ENCODE data around the gene CS. TPM values are rescaled to one million over a fixed set of nuclear protein-coding genes. Genes with fewer than 3 reads are reported as not detected.

Gene CS
- polyA plus RNA-seq, 4 donors: 94.6 to 138 (median 117) TPM

DNA sequence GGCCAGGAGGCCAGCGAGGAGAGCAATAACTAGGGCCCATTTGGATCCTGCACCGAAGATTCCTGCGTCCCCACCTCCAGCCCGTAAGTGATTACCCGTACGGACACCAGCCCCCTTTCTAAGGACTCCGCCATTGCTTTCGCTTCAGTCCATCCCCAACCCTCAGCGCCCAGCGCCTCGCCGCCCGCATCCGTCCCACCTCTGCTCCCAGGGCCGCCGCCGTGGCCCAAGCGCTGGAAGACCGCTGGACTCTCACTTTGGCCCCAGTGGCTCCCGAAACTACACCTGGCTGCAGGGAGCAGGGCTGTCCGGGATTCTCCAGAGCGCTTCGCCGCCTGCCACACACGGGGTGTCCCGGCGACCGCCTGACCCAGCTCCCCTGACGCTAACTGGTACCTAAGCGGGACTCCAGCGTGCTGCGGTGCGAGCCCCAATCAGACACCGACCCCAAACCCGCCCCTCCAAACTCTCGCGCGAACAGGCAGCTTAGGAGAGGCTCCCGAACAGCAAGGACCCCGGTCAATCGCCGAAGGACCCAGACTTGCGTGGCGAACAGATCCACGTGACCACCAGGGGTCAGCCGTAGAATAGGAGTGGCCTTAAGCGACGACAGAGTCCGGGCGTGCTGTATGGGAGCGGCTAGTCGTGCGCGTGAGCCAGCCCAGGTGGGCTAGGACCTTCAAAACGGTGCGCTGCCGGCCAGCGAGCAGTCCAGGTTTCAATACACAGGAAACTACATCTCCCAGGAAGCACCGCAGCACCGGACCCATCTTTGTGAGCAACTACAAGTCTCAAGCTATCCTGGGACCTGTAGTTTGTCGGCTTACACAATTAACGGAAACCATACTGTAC is 15.7 kb upstream of the CS start, which contains the start of gene CNPY2:
CNPY2 (minus strand) TSS at position 367 of the 852 bp plus-strand sequence. CDS start 771 bp downstream, outside the sequence.
- Histone ChIP-seq H3K4me1 (ENCODE audit: control insufficient read depth in 3 of 3, insufficient read depth in 2 of 3, low read depth in 1 of 3, low read length in 2 of 3) (peaks cover 0 to 11% (median 0%) of the 10 kb centered on the region in 3 donors), H3K9me3 (ENCODE audit: control insufficient read depth in 2 of 2, insufficient read depth in 1 of 2, low read depth in 1 of 2, low read length in 1 of 2) (no peaks in the 10 kb centered on the region), H3K27ac (ENCODE audit: low read depth in 1 of 3, low read length in 2 of 3) (peak within 1 kb of the TSS; percentile 87 to 93 (median 92)), H3K4me3 (ENCODE audit: low read depth in 1 of 3, low read length in 3 of 3) (peak within 1 kb of the TSS; percentile 71 to 96 (median 86)), H3K36me3 (ENCODE audit: control insufficient read depth in 3 of 3, insufficient read depth in 2 of 3, low read depth in 1 of 3, low read length in 3 of 3) (peaks cover 2 to 50% (median 7%) of the 10 kb centered on the region in 3 donors), H3K27me3 (ENCODE audit: control insufficient read depth in 3 of 3, insufficient read depth in 3 of 3, low read length in 3 of 3) (no peaks in the 10 kb centered on the region)
- FAIRE-seq (no peak), DNase-seq (peak; percentile 96 to 98)
- WGBS, 3 donors: 0% methylated on average over 59 to 62 of the region's 62 CpGs

DNA sequence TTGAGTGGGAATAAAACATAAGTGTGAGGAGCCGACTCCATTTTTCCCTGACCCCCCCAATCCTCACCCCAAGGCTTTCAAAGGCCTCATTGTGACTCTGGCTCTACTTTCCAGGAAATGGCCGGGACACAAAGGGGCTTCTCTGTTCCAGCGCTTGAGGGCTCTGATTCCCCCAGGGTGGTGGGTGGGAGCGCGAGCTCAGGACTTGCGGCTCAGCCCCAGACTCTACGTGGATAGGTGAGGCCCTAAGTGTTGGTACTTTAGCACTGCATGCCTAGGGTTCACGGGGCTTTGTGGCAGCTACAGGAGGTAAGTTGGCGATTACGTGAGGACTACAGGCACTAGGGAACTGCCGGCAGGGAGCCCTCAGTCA is 15.1 kb upstream of the CS start:
- Histone ChIP-seq H3K27ac (ENCODE audit: low read depth in 1 of 3, low read length in 2 of 3) (peak overlapping the region; percentile 87 to 93 (median 92)), H3K36me3 (ENCODE audit: control insufficient read depth in 3 of 3, insufficient read depth in 2 of 3, low read depth in 1 of 3, low read length in 3 of 3) (peaks cover 2 to 47% (median 7%) of the 10 kb centered on the region in 3 donors), H3K9me3 (ENCODE audit: control insufficient read depth in 2 of 2, insufficient read depth in 1 of 2, low read depth in 1 of 2, low read length in 1 of 2) (no peaks in the 10 kb centered on the region), H3K4me3 (ENCODE audit: low read depth in 1 of 3, low read length in 3 of 3) (peak overlapping the region; percentile 71 to 96 (median 86)), H3K27me3 (ENCODE audit: control insufficient read depth in 3 of 3, insufficient read depth in 3 of 3, low read length in 3 of 3) (no peaks in the 10 kb centered on the region), H3K4me1 (ENCODE audit: control insufficient read depth in 3 of 3, insufficient read depth in 2 of 3, low read depth in 1 of 3, low read length in 2 of 3) (peaks cover 0 to 11% (median 0%) of the 10 kb centered on the region in 3 donors)
- WGBS, 3 donors: 0 to 1% (median 1%) methylated on average over 11 of the region's 11 CpGs
- DNase-seq (peak; percentile 48 to 74), FAIRE-seq (no peak)

DNA sequence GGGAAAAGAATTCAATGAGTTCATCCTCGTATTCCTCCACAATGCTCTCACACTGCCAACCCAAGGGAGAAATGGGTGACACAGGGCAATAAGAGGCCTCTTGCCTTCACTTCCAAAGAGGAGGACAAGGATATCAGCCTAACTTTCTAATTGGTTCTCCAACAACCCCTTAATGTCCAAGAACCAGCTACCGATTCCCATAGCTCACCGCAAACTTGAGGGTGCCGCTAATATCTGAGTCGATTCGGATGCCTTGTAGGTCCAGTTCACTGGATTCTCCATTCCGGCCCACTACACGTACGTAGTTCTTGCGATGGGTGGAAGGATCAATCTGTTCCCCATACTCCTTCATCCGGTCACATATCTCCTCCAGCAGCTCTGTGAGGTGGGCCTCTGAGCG is 10.9 kb upstream of the CS start:
- no peaks in the 10 kb centered on the region for H3K27me3 ChIP-seq (ENCODE audit: control insufficient read depth in 3 of 3, insufficient read depth in 3 of 3, low read length in 3 of 3)
- H3K27ac ChIP-seq (ENCODE audit: low read depth in 1 of 3, low read length in 2 of 3): no peak overlapping the region
- 95 to 96% (median 95%) methylated on average over 12 of the region's 12 CpGs for WGBS, 3 donors
- FAIRE-seq: no peak
- H3K36me3 ChIP-seq (ENCODE audit: control insufficient read depth in 3 of 3, insufficient read depth in 2 of 3, low read depth in 1 of 3, low read length in 3 of 3): peaks cover 0 to 53% (median 11%) of the 10 kb centered on the region in 3 donors
- no peak for DNase-seq
- no peak overlapping the region for H3K4me3 ChIP-seq (ENCODE audit: low read depth in 1 of 3, low read length in 3 of 3)
- H3K4me1 ChIP-seq (ENCODE audit: control insufficient read depth in 3 of 3, insufficient read depth in 2 of 3, low read depth in 1 of 3, low read length in 2 of 3): peaks cover 0 to 8% (median 0%) of the 10 kb centered on the region in 3 donors
- H3K9me3 ChIP-seq (ENCODE audit: control insufficient read depth in 2 of 2, insufficient read depth in 1 of 2, low read depth in 1 of 2, low read length in 1 of 2): no peaks in the 10 kb centered on the region

DNA sequence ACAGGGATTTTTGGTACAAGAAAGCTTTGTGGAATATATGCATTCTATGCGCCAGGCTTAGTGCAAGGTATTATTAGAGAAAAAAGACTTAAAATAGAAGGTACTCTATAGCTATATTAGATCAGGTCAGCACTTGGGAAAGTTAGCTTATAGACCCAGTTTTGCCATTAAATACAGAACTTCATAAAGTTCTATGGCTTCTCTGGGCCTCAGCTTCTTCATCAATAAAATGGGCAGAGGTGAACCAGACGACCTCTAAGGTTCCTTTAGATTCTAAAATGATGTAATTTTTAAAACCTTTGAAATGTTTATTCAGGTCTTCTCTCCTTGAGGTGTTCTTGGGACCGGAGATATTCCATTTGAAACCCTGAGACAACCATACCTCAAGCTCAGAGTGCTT is 8.6 kb upstream of the CS start:
- no peaks in the 10 kb centered on the region for H3K4me1 ChIP-seq (ENCODE audit: control insufficient read depth in 3 of 3, insufficient read depth in 2 of 3, low read depth in 1 of 3, low read length in 2 of 3)
- H3K27me3 ChIP-seq (ENCODE audit: control insufficient read depth in 3 of 3, insufficient read depth in 3 of 3, low read length in 3 of 3): no peaks in the 10 kb centered on the region
- DNase-seq: no peak
- H3K36me3 ChIP-seq (ENCODE audit: control insufficient read depth in 3 of 3, insufficient read depth in 2 of 3, low read depth in 1 of 3, low read length in 3 of 3): peaks cover 0 to 68% (median 14%) of the 10 kb centered on the region in 3 donors
- WGBS, 3 donors: 87 to 93% (median 92%) methylated on average over 3 of the region's 3 CpGs
- no peaks in the 10 kb centered on the region for H3K9me3 ChIP-seq (ENCODE audit: control insufficient read depth in 2 of 2, insufficient read depth in 1 of 2, low read depth in 1 of 2, low read length in 1 of 2)
- FAIRE-seq: no peak
- no peak overlapping the region for H3K27ac ChIP-seq (ENCODE audit: low read depth in 1 of 3, low read length in 2 of 3)
- no peak overlapping the region for H3K4me3 ChIP-seq (ENCODE audit: low read depth in 1 of 3, low read length in 3 of 3)

DNA sequence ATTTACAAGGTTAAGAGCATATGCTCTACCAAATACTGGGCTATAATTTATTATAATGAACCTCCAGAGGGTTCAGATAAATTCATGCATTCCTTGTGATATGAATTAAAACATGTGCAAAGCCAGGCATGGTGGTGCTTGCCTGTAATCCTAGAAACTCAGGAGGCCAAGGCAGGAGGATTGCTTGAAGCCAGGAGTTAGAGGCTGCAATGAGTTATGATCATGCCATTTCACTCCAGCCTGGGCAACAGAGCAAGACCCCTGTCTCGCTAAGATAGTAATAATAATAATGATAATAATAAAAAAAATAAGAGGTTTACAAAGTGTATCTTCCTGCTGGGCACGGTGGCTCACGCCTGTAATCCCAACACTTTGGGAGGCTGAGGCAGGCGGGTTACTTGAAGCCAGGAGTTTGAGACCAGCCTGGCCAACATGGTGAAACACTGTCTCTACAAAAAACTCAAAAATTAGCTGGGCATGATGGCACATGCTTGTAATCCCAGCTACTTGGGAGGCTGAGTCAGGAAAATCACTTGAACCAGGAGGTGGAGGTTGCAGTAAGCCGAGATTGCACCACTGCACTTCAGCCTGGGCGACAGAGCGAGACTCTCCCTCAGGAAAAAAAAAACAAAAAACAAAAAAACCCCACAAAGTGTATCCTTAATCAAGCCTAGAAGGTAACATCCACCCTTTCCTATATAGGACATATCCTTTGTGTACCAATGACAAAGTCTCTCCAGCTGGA is 7.3 kb upstream of the CS start:
- Histone ChIP-seq H3K4me1 (ENCODE audit: control insufficient read depth in 3 of 3, insufficient read depth in 2 of 3, low read depth in 1 of 3, low read length in 2 of 3) (no peaks in the 10 kb centered on the region), H3K4me3 (ENCODE audit: low read depth in 1 of 3, low read length in 3 of 3) (no peak overlapping the region), H3K27me3 (ENCODE audit: control insufficient read depth in 3 of 3, insufficient read depth in 3 of 3, low read length in 3 of 3) (no peaks in the 10 kb centered on the region), H3K36me3 (ENCODE audit: control insufficient read depth in 3 of 3, insufficient read depth in 2 of 3, low read depth in 1 of 3, low read length in 3 of 3) (peaks cover 0 to 70% (median 14%) of the 10 kb centered on the region in 3 donors), H3K9me3 (ENCODE audit: control insufficient read depth in 2 of 2, insufficient read depth in 1 of 2, low read depth in 1 of 2, low read length in 1 of 2) (no peaks in the 10 kb centered on the region), H3K27ac (ENCODE audit: low read depth in 1 of 3, low read length in 2 of 3) (no peak overlapping the region)
- FAIRE-seq (no peak), DNase-seq (no peak)
- 93 to 98% (median 94%) methylated on average over 7 of the region's 7 CpGs for WGBS, 3 donors

DNA sequence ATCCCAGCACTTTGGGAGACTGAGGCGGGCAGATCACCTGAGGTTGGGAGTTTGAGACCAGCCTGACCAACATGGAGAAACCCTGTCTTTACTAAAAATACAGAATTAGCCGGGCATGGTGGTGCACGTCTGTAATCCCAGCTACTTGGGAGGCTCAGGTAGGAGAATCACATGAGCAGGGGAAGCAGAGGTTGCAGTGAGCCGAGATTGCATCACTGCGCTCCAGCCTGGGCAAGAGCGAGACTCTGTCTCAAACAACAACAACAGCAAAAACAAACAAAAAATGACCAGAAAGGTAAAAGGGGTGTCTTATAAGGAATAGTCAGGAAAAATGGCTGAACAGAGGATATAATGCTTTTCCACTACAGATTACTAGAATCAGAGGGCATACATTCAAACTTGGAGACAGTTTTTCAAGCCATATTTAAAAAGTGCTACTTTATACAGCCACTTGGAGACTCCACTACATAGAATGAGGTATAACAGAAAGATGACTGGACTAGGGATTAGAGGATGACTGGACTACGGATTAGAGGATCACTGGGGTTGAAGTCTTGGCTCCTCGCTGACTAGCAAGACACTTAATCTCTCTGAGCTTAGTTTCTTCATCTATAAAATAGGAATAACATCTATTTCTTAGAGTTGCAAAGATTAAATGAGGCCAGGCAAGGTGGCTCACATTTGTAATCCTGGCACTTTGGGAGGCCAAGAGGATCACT is 4.9 kb upstream of the CS start:
- no peak for FAIRE-seq
- H3K4me1 ChIP-seq (ENCODE audit: control insufficient read depth in 3 of 3, insufficient read depth in 2 of 3, low read depth in 1 of 3, low read length in 2 of 3): peaks cover 0 to 16% (median 4%) of the 10 kb centered on the region in 3 donors

DNA sequence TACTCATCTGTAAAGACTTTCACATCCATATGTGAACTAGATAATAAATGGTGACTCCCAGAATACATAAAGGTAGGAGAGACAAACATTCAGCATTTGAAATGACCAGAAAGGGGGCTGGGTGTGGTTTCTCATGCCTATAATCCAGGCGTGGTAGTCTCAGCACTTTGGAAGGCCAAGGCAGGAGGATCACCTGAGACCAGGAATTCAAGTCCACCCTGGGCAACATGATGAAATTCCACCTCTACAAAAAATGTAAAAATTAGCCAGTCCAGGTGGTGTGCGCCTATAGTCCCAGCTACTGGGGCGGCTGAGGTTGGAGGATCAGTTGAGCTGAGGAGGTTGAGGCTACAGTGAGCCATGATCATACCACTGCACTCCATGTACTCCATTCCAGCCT is 4.1 kb upstream of the CS start:
- DNase-seq (no peak), FAIRE-seq (no peak)
- no peaks in the 10 kb centered on the region for H3K9me3 ChIP-seq (ENCODE audit: control insufficient read depth in 2 of 2, insufficient read depth in 1 of 2, low read depth in 1 of 2, low read length in 1 of 2)
- peaks cover 0 to 16% (median 4%) of the 10 kb centered on the region in 3 donors for H3K4me1 ChIP-seq (ENCODE audit: control insufficient read depth in 3 of 3, insufficient read depth in 2 of 3, low read depth in 1 of 3, low read length in 2 of 3)
- H3K27me3 ChIP-seq (ENCODE audit: control insufficient read depth in 3 of 3, insufficient read depth in 3 of 3, low read length in 3 of 3): no peaks in the 10 kb centered on the region
- WGBS, 3 donors: 90 to 93% (median 90%) methylated on average over 3 of the region's 3 CpGs
- peaks cover 0 to 55% (median 5%) of the 10 kb centered on the region in 3 donors for H3K36me3 ChIP-seq (ENCODE audit: control insufficient read depth in 3 of 3, insufficient read depth in 2 of 3, low read depth in 1 of 3, low read length in 3 of 3)
- H3K4me3 ChIP-seq (ENCODE audit: low read depth in 1 of 3, low read length in 3 of 3): no peak overlapping the region
- no peak overlapping the region for H3K27ac ChIP-seq (ENCODE audit: low read depth in 1 of 3, low read length in 2 of 3)

More for the DNA sequence above, 4.9 kb upstream of the CS start:
- Histone ChIP-seq H3K36me3 (ENCODE audit: control insufficient read depth in 3 of 3, insufficient read depth in 2 of 3, low read depth in 1 of 3, low read length in 3 of 3) (peaks cover 0 to 57% (median 12%) of the 10 kb centered on the region in 3 donors), H3K27me3 (ENCODE audit: control insufficient read depth in 3 of 3, insufficient read depth in 3 of 3, low read length in 3 of 3) (no peaks in the 10 kb centered on the region), H3K27ac (ENCODE audit: low read depth in 1 of 3, low read length in 2 of 3) (no peak overlapping the region), H3K4me3 (ENCODE audit: low read depth in 1 of 3, low read length in 3 of 3) (no peak overlapping the region), H3K9me3 (ENCODE audit: control insufficient read depth in 2 of 2, insufficient read depth in 1 of 2, low read depth in 1 of 2, low read length in 1 of 2) (no peaks in the 10 kb centered on the region)
- no peak for DNase-seq
- WGBS, 3 donors: 89 to 98% (median 95%) methylated on average over 8 of the region's 8 CpGs

Measured in small intestine (tissue), 7 donors.